HG02759 (cell line): ENCODE data around the gene CHADL.

Experiments used
- ATAC-seq: cut with Tn5 transposase; IDR thresholded peaks from one replicate; pipeline ENCODE4 v1.9.1; 2021; ENCODE audit warnings: mild to moderate bottlenecking, moderate library complexity; ENCODE audit not compliant: unreplicated experiment

The CHADL gene

GRCh38 chr22:41230401-41230785 lies 10.3 kb downstream of the CHADL start:
- ATAC-seq: no peak

GRCh38 chr22:41229730-41230400 lies 10.9 kb downstream of the CHADL start:
- no peak for ATAC-seq

- no peak for ATAC-seq
Measured at GRCh38 chr22:41229215-41229614, 11.5 kb downstream of the CHADL start.

GRCh38 chr22:41226723-41227655 lies 13.7 kb downstream of the CHADL start:
- ATAC-seq: no peak

- ATAC-seq: no peak
Measured at GRCh38 chr22:41223535-41223934, 17.2 kb downstream of the CHADL start.

GRCh38 chr22:41222846-41223507 lies 17.8 kb downstream of the CHADL start:
- ATAC-seq: no peak

- ATAC-seq: peak; percentile 61
Measured at GRCh38 chr22:41217553-41218157, 23.1 kb downstream of the CHADL start.

- no peak for ATAC-seq
Measured at GRCh38 chr22:41216984-41217383, 23.7 kb downstream of the CHADL start.

GRCh38 chr22:41215926-41216325 lies 24.8 kb downstream of the CHADL start:
- ATAC-seq: no peak

- no peak for ATAC-seq
Measured at GRCh38 chr22:41215409-41215808, 25.3 kb downstream of the CHADL start.

GRCh38 chr22:41206719-41207118 lies 34.0 kb downstream of the CHADL start:
- ATAC-seq: no peak

GRCh38 chr22:41204992-41205900 lies 35.5 kb downstream of the CHADL start, which contains the start of gene L3MBTL2:
Gene L3MBTL2, plus strand, starts transcription at chr22:41205312. Its CDS starts 51 bp downstream, at chr22:41205363.
- ATAC-seq: peak; percentile 98

- no peak for ATAC-seq
Measured at GRCh38 chr22:41204066-41204465, 36.7 kb downstream of the CHADL start.

- ATAC-seq: no peak
Measured at GRCh38 chr22:41203118-41203517, 37.6 kb downstream of the CHADL start.

GRCh38 chr22:41201141-41201540 lies 39.6 kb downstream of the CHADL start:
- ATAC-seq: no peak

- no peak for ATAC-seq
Measured at GRCh38 chr22:41198027-41198580, 42.6 kb downstream of the CHADL start.

GRCh38 chr22:41197038-41197972 lies 43.4 kb downstream of the CHADL start:
- peak; percentile 89 for ATAC-seq

GRCh38 chr22:41193829-41194228 lies 46.9 kb downstream of the CHADL start:
- no peak for ATAC-seq

GRCh38 chr22:41191467-41191866 lies 49.3 kb downstream of the CHADL start:
- ATAC-seq: no peak
